ENCODE results near the gene RAD50.

DNA sequence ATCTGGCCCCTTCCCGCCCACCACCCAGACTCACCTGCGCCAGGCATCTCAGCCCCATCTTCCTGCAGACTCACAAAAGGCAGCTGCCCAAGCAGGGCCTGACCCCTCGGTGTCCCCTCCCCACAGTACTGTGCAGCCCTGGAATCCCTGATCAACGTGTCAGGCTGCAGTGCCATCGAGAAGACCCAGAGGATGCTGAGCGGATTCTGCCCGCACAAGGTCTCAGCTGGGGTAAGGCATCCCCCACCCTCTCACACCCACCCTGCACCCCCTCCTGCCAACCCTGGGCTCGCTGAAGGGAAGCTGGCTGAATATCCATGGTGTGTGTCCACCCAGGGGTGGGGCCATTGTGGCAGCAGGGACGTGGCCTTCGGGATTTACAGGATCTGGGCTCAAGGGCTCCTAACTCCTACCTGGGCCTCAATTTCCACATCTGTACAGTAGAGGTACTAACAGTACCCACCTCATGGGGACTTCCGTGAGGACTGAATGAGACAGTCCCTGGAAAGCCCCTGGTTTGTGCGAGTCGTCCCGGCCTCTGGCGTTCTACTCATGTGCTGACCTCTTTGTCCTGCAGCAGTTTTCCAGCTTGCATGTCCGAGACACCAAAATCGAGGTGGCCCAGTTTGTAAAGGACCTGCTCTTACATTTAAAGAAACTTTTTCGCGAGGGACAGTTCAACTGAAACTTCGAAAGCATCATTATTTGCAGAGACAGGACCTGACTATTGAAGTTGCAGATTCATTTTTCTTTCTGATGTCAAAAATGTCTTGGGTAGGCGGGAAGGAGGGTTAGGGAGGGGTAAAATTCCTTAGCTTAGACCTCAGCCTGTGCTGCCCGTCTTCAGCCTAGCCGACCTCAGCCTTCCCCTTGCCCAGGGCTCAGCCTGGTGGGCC is 103.1 kb downstream of the RAD50 start:
- TF ChIP-seq, protein P1, sequence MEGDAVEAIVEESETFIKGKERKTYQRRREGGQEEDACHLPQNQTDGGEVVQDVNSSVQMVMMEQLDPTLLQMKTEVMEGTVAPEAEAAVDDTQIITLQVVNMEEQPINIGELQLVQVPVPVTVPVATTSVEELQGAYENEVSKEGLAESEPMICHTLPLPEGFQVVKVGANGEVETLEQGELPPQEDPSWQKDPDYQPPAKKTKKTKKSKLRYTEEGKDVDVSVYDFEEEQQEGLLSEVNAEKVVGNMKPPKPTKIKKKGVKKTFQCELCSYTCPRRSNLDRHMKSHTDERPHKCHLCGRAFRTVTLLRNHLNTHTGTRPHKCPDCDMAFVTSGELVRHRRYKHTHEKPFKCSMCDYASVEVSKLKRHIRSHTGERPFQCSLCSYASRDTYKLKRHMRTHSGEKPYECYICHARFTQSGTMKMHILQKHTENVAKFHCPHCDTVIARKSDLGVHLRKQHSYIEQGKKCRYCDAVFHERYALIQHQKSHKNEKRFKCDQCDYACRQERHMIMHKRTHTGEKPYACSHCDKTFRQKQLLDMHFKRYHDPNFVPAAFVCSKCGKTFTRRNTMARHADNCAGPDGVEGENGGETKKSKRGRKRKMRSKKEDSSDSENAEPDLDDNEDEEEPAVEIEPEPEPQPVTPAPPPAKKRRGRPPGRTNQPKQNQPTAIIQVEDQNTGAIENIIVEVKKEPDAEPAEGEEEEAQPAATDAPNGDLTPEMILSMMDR (IDR thresholded peaks at IDR 0.05; ENCODE audit: insufficient read depth, low read length, poor library complexity, severe bottlenecking): no peak
- TF ChIP-seq EZH2phosphoT487 (conservative IDR thresholded peaks at IDR 0.05; ENCODE audit: low read length): no peak

Measured in SU-DHL-6 (cell line).